DMS53 (cell line): ENCODE results near the gene MN1.

Source experiments
- DNase-seq: peaks from one replicate; lab custom pipeline; 2025; lab: John Stamatoyannopoulos, UW

Gene MN1

GRCh38 chr22:27732841-27733240 is 68.7 kb downstream of the MN1 start:
- DNase-seq: no peak

- DNase-seq: no peak
Measured at GRCh38 chr22:27732391-27732790, 69.2 kb downstream of the MN1 start.

- DNase-seq: no peak
Measured at GRCh38 chr22:27731621-27732020, 69.9 kb downstream of the MN1 start.

GRCh38 chr22:27730641-27731433 is 70.7 kb downstream of the MN1 start:
- no peak for DNase-seq

GRCh38 chr22:27729246-27729645 is 72.3 kb downstream of the MN1 start:
- no peak for DNase-seq

GRCh38 chr22:27727673-27728451 is 73.7 kb downstream of the MN1 start:
- no peak for DNase-seq

- no peak for DNase-seq
Measured at GRCh38 chr22:27726686-27727449, 74.7 kb downstream of the MN1 start.

- DNase-seq: no peak
Measured at GRCh38 chr22:27726331-27726685, 75.2 kb downstream of the MN1 start.

- DNase-seq: no peak
Measured at GRCh38 chr22:27725661-27726060, 75.9 kb downstream of the MN1 start.

- no peak for DNase-seq
Measured at GRCh38 chr22:27724709-27725108, 76.8 kb downstream of the MN1 start.

- no peak for DNase-seq
Measured at GRCh38 chr22:27724157-27724556, 77.4 kb downstream of the MN1 start.

- no peak for DNase-seq
Measured at GRCh38 chr22:27723708-27724107, 77.8 kb downstream of the MN1 start.

- no peak for DNase-seq
Measured at GRCh38 chr22:27723158-27723557, 78.4 kb downstream of the MN1 start.

- DNase-seq: no peak
Measured at GRCh38 chr22:27720860-27721259, 80.7 kb downstream of the MN1 start.

GRCh38 chr22:27719535-27720227 is 81.9 kb downstream of the MN1 start:
- DNase-seq: no peak

- no peak for DNase-seq
Measured at GRCh38 chr22:27719036-27719347, 82.6 kb downstream of the MN1 start.

- peak; percentile 8 for DNase-seq
Measured at GRCh38 chr22:27718186-27719035, 83.1 kb downstream of the MN1 start.

- DNase-seq: no peak
Measured at GRCh38 chr22:27717094-27717493, 84.5 kb downstream of the MN1 start.

GRCh38 chr22:27716074-27716473 is 85.5 kb downstream of the MN1 start:
- DNase-seq: no peak

GRCh38 chr22:27715106-27715505 is 86.5 kb downstream of the MN1 start:
- no peak for DNase-seq

- no peak for DNase-seq
Measured at GRCh38 chr22:27714068-27714467, 87.5 kb downstream of the MN1 start.
